ENCODE data around the gene ZNF606.

ZNF606 gene

GRCh38 chr19:57927587-57927986 lies 75.0 kb downstream of the ZNF606 start:
- DNase-seq (ENCODE audit: low spot score), result no peak
